Measurements from ENCODE around the gene MYH7. TPM values are rescaled to one million over a fixed set of nuclear protein-coding genes. Genes with fewer than 3 reads are reported as not detected.
"Not testable (repeated sequence)": the region's sequence is repeated elsewhere in the genome, so short reads cannot be mapped to it uniquely, and the experiment has no call there.

The MYH7 gene
- total RNA-seq, 2 experiments from 2014 or later, result 0.09 to 0.16 TPM

DNA sequence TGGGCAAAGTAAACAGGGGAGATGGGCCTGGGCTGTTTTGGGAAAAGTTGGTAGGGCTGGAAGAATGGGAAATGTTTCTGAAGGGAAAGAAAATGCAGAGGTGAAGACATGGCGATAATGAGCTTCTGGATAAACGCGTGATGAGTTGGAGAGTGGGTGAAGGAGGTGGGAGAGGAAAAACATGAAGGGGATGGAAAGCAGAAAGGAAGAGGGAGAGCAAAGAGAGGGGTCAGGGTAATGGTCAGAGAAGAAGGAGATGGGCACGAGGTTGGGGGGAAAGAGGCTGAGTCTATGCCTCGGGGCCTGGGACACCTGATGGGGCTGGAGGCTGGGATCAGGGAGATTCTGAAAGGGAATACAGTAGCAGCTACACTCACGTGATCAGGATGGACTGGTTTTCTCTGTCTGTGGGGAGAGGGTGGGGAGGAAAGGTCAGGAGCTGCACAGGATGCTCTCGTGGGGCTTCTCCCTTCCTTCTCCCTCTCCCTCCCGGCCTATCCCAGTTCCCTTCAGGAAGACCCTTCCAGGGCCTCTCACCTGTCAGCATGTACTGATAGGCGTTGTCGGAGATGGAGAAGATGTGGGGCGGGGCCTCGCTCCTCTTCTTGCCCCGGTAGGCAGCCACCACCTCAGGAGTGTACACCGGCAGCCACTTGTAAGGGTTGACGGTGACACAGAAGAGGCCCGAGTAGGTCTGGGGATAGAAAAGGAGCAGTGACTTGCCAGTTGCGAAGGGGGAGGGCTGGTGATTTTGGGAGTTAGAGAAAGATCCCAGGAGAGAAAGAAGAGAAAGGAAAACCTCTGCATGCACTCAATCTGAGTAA is 3.1 kb downstream of the MYH7 start:
- H3K36me3 Mint-ChIP-seq, result no peaks in the 10 kb centered on the region
- ATAC-seq, result no peak
- no peak overlapping the region for H3K27ac Mint-ChIP-seq
- CTCF ChIA-PET, result no interaction called here
- peaks cover 11% of the 10 kb centered on the region for H3K4me1 Mint-ChIP-seq
- H3K27me3 Mint-ChIP-seq, result no peaks in the 10 kb centered on the region
- no peak for DNase-seq
- no peak overlapping the region for H3K4me3 Mint-ChIP-seq
- no peaks in the 10 kb centered on the region for H3K9me3 Mint-ChIP-seq (ENCODE audit: low read depth)

DNA sequence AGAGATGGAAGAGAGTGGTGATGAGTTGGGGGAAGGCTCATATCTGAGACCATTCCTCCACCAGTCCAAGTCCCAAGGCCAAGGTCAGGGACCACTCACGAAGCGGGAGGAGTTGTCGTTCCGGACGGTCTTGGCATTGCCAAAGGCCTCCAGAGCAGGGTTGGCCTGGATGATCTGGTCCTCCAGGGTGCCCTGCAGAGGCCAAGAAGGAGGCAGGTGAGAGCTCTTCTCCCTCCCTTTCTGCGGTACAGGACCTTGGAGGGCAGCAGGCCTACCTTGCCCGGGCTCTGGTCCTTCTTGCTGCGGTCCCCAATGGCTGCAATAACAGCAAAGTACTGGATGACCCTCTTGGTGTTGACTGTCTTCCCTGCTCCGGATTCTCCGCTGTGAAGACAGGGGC is 4.0 kb downstream of the MYH7 start:
- ATAC-seq (no peak), DNase-seq (no peak)
- H3K27ac Mint-ChIP-seq, result no peak overlapping the region
- H3K4me1 Mint-ChIP-seq, result peaks cover 13% of the 10 kb centered on the region
- H3K4me3 Mint-ChIP-seq, result no peak overlapping the region
- CTCF ChIA-PET, result no interaction called here
- no peaks in the 10 kb centered on the region for H3K27me3 Mint-ChIP-seq
- no peaks in the 10 kb centered on the region for H3K9me3 Mint-ChIP-seq (ENCODE audit: low read depth)
- no peaks in the 10 kb centered on the region for H3K36me3 Mint-ChIP-seq

DNA sequence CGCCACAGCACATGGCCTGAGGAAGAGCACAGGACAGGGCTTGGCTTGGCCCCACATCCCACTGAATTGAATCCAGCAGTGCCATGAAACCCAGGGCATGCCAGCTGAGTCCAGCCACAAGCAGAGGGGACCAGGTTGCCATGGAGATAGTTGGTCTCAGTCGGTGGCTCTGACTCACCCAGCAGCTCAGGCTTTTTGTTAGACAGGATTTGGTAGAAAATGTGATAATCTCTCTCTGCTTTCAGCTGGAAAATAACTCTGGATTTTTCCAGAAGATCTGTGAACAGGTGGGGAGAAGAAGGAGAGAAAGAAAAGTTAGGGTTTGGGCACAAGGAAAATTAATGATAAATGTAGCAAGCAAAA is 4.8 kb downstream of the MYH7 start:
- Mint-ChIP-seq H3K36me3 (no peaks in the 10 kb centered on the region), H3K27ac (no peak overlapping the region), H3K9me3 (ENCODE audit: low read depth) (no peaks in the 10 kb centered on the region), H3K4me1 (peaks cover 16% of the 10 kb centered on the region), H3K27me3 (no peaks in the 10 kb centered on the region), H3K4me3 (no peak overlapping the region)
- DNase-seq (no peak), ATAC-seq (peak; percentile 49)
- CTCF ChIA-PET, result interaction anchor here (0.9 to 1.5 kb wide), 3 partner anchors 9 to 125 kb away, joined by 3 to 4 read pairs (median 3); no protein-coding TSS in a partner anchor

DNA sequence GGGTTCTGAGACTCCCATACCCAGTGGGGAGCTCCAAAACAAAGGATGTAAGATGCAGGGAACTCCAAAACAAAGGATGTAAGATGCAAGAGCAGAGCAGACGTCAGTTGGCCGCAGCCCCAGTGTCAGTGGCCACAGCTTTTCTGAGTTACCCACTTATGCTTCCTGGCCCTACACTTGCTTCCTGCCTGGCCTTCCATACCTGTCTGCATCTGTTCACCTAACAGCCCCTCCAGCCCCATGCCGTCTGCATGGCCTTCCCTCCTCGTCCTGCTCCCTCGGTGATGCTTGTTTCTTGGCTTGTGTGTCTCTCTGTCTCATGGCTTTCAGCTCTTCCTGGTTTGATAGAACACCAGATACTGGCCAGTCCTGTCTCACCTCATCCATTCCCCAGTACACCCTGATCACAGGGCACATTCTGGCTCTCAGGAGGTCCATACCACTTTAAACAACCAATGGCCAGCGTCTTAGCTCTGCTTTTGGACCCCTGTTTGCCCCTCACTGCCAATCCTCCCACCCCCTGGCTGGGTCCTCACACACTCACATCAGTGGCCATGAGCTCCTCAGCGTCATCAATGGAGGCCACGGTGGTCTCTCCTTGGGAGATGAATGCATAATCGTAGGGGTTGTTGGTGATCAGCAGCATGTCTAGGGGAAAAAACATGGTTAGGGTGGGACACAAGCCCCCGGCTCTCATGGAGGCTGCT is 5.3 kb downstream of the MYH7 start:
- Mint-ChIP-seq H3K4me3 (no peak overlapping the region), H3K9me3 (ENCODE audit: low read depth) (no peaks in the 10 kb centered on the region)

DNA sequence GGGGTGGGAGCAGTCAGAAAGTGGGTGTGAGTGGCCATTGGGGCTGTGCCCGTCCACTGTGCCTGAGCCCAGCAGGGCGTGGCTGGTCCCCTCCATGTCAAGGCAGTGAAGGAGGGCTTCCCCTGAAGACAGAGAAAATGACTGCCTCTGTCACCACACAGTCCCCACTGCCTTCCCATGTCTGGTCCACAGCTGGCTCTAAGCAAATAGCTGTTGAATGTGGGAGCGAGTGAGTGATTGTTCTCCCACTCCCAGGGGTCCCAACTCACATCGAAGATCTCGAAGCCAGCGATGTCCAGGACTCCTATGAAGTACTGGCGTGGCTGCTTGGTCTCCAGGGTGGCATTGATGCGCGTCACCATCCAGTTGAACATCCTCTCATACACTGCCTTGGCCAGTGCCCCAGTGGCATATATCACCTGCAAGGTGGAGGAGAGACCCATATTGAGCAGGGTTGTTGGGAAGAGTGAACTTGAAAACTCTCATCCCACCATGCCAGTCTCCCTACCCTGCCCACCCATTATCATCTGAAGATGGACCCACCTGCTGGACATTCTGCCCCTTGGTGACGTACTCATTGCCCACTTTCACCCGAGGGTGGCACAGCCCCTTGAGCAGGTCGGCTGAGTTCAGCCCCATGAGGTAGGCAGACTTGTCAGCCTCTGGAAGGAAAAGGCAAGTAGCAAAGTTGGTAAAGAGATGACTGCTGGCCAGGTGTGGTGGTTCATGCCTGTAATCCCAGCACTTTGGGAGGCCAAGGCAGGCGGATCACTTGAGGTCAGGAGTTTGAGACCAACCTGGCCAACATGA is 6.6 kb downstream of the MYH7 start:
- CTCF ChIA-PET, result interaction anchor here (1.5 kb wide), 1 partner anchor 126 kb away, joined by 3 read pairs; no protein-coding TSS in a partner anchor

More for the DNA sequence above, 5.3 kb downstream of the MYH7 start:
- CTCF ChIA-PET, result interaction anchor here (0.9 to 1.5 kb wide), 3 partner anchors 9 to 125 kb away, joined by 3 to 4 read pairs (median 3); no protein-coding TSS in a partner anchor
- no peaks in the 10 kb centered on the region for H3K27me3 Mint-ChIP-seq
- peaks cover 22% of the 10 kb centered on the region for H3K4me1 Mint-ChIP-seq
- H3K27ac Mint-ChIP-seq, result peak overlapping the region; percentile 13
- no peaks in the 10 kb centered on the region for H3K36me3 Mint-ChIP-seq
- DNase-seq, result no peak
- no peak for ATAC-seq

DNA sequence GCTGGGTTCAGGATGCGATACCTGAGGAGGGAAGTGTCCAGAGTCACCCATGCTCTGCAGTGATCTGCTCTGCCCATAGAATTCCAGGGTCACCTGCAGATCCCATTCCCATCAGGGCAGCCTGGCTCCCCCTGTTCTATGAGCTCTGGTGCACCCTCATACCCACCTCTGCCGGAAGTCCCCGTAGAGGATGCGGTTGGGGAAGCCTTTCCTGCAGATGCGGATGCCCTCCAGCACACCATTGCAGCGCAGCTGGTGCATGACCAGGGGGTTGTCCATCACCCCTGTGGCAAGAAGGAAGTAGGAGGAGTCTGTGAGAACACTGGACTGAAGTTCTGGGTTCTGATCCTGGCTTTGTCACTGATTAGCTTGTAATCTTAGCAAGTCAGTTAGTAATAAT is 9.7 kb downstream of the MYH7 start:
- H3K4me3 Mint-ChIP-seq; H3K36me3 Mint-ChIP-seq; H3K27ac Mint-ChIP-seq; CTCF ChIA-PET; H3K9me3 Mint-ChIP-seq (ENCODE audit: low read depth); H3K27me3 Mint-ChIP-seq; ATAC-seq: not testable (repeated sequence)
- peak; percentile 46 for DNase-seq
- H3K4me1 Mint-ChIP-seq, result peaks cover 38% of the 10 kb centered on the region

More for the DNA sequence above, 6.6 kb downstream of the MYH7 start:
- no peak overlapping the region for H3K4me3 Mint-ChIP-seq
- H3K27me3 Mint-ChIP-seq, result no peaks in the 10 kb centered on the region
- no peak overlapping the region for H3K27ac Mint-ChIP-seq
- ATAC-seq (no peak), DNase-seq (no peak)
- peaks cover 25% of the 10 kb centered on the region for H3K4me1 Mint-ChIP-seq
- H3K9me3 Mint-ChIP-seq (ENCODE audit: low read depth), result no peaks in the 10 kb centered on the region
- H3K36me3 Mint-ChIP-seq, result no peaks in the 10 kb centered on the region

DNA sequence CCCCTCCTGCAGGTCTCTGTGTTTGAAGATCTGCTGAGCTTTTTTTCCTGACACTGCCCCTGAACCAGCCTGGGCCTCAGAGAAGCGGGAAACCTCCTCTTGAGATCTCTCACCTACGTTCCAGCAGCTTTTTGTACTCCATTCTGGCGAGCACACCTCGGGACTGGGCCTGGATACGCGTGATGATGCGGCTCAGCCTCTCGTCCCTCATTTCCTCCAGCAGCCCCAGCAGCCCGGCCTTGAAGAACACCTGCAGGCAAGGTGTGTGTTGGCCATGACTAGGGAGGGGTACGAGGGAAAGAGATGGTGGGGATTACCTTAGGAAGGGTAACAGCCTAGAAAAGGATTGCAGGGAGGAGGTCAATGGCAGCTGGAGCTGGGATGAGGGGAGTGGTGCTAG is 10.3 kb downstream of the MYH7 start:
- Mint-ChIP-seq H3K27me3 (no peaks in the 10 kb centered on the region), H3K36me3 (no peaks in the 10 kb centered on the region), H3K4me3 (no peak overlapping the region), H3K9me3 (ENCODE audit: low read depth) (no peaks in the 10 kb centered on the region), H3K27ac (no peak overlapping the region), H3K4me1 (peaks cover 37% of the 10 kb centered on the region)
- CTCF ChIA-PET, result interaction anchor here (1.2 to 1.3 kb wide), 2 partner anchors 12 to 207 kb away, joined by 3 to 5 read pairs; no protein-coding TSS in a partner anchor
- no peak for DNase-seq
- ATAC-seq, result no peak

DNA sequence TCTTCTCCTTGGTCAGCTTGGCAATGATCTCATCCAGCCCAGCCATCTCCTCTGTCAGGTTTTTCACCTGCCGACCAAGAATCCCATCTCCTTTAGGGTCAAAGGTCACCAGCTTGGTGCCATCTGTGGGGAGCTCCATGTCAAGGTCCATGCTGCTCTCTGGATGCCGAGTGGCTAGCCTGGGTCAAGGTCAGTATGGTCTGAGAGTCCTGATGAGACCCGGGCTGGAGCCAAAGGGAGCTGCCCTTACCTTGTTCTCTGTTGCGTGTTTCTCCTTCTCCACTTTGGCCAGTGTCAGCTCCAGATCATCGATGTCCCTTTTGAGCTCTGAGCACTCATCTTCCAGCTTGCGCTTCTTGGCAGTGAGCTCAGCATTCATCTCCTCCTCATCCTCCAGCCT is 11.8 kb downstream of the MYH7 start:
- H3K27ac Mint-ChIP-seq, result no peak overlapping the region
- no peaks in the 10 kb centered on the region for H3K9me3 Mint-ChIP-seq (ENCODE audit: low read depth)
- H3K4me3 Mint-ChIP-seq, result no peak overlapping the region
- ATAC-seq (no peak), DNase-seq (no peak)
- H3K4me1 Mint-ChIP-seq, result peaks cover 36% of the 10 kb centered on the region
- CTCF ChIA-PET, result interaction anchor here (0.8 to 2.2 kb wide), 4 partner anchors 44 to 303 kb away, joined by 3 to 5 read pairs (median 4); no protein-coding TSS in a partner anchor
- no peaks in the 10 kb centered on the region for H3K36me3 Mint-ChIP-seq
- no peaks in the 10 kb centered on the region for H3K27me3 Mint-ChIP-seq

DNA sequence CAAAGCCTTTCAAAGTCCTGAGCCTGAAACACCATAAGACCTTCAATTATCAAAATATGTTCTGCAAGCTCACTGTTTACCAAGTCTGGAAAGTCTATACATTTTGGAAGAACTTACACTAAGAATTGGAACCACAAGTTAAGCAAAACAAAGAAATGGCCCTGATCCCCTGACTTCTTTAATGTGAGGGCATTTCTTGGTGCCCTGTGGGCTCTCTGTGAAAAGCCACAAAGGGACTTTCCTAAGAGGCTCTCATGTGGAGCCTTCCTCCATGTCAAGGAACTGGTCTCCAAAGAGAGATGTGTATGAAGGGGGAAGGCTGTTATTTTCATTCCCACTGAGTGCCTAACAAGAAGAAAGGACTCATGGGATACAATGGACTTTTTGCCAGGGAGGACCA is 13.9 kb downstream of the MYH7 start:
- CTCF ChIA-PET, result interaction anchor here (1.4 to 2.4 kb wide), 2 partner anchors 9 to 41 kb away, joined by 4 to 9 read pairs; no protein-coding TSS in a partner anchor
- H3K36me3 Mint-ChIP-seq, result no peaks in the 10 kb centered on the region
- ATAC-seq (peak; percentile 73), DNase-seq (peak; percentile 70)
- no peak overlapping the region for H3K4me3 Mint-ChIP-seq
- peaks cover 35% of the 10 kb centered on the region for H3K4me1 Mint-ChIP-seq
- no peaks in the 10 kb centered on the region for H3K9me3 Mint-ChIP-seq (ENCODE audit: low read depth)
- H3K27me3 Mint-ChIP-seq, result no peaks in the 10 kb centered on the region
- peak overlapping the region; percentile 69 for H3K27ac Mint-ChIP-seq

DNA sequence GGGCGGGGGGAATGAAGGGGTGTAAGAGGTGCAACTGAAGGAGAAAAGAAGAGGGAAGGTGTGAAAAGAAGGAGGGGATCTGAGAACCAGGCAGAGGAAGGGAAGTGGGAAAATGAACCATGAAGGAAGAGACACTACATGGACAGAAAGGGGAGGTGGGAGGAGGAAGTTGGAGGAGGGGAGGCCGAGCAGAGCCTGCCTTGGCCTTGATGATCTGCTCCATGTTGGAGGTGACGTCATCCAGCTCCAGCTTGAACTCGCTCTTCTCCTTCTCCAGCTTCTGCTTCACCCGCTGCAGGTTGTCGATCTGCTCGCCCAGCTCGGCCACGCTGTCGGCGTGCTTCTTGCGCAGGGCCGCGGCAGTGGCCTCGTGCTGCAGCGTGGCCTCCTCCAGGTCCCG is 15.8 kb downstream of the MYH7 start:
- not testable (repeated sequence) for H3K9me3 Mint-ChIP-seq (ENCODE audit: low read depth); H3K36me3 Mint-ChIP-seq; DNase-seq; H3K27ac Mint-ChIP-seq; H3K27me3 Mint-ChIP-seq; ATAC-seq; H3K4me3 Mint-ChIP-seq
- CTCF ChIA-PET, result interaction anchor here (2.4 kb wide), 1 partner anchor 40 kb away, joined by 9 read pairs; no protein-coding TSS in a partner anchor
- H3K4me1 Mint-ChIP-seq, result peaks cover 25% of the 10 kb centered on the region

DNA sequence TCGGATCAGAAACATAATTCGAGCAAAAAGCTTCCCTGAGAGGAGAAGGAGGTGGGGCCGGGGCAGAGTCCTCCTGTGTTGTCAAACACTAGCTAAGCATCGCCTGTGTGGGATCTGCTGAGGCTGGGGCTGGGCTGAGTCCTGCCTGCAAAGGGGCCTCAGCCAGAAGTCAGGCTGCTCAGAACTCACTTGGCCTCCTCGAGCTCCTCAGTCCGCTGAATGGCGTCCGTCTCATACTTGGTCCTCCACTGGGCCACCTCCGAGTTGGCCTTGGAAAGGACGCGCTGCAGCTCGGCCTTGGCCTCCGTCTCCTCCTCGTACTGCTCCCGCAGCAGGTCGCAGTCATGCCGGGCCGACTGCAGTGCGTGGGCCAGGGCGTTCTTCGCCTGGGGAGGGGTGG is 17.4 kb downstream of the MYH7 start:
- no peaks in the 10 kb centered on the region for H3K9me3 Mint-ChIP-seq (ENCODE audit: low read depth)
- no peak overlapping the region for H3K4me3 Mint-ChIP-seq
- H3K27ac Mint-ChIP-seq, result no peak overlapping the region
- no peak for ATAC-seq
- CTCF ChIA-PET, result interaction anchor here (1.1 kb wide), 1 partner anchor 38 kb away, joined by 3 read pairs; no protein-coding TSS in a partner anchor
- no peaks in the 10 kb centered on the region for H3K27me3 Mint-ChIP-seq
- no peaks in the 10 kb centered on the region for H3K36me3 Mint-ChIP-seq
- peaks cover 21% of the 10 kb centered on the region for H3K4me1 Mint-ChIP-seq
- no peak for DNase-seq

DNA sequence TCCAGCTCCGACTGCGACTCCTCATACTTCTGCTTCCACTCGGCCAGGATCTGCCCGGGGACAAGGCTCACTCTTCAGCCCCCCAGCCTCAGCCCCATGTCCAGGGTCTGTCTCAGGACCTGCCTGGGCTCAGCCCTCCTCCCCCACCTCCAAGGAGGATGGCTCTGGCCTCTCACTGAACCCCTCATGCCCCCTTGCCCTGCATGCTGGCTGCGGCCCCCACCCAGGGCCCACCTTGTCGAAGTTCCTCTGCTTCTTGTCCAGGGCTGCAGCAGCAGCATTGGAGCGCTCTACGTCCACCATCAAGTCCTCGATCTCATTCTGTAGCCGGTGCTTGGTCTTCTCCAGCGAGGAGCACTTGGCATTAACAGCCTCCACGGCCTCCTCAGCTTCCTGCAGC is 18.2 kb downstream of the MYH7 start:
- H3K4me1 Mint-ChIP-seq, result peaks cover 21% of the 10 kb centered on the region
- H3K9me3 Mint-ChIP-seq (ENCODE audit: low read depth); ATAC-seq; H3K27ac Mint-ChIP-seq; H3K4me3 Mint-ChIP-seq; DNase-seq; H3K27me3 Mint-ChIP-seq; H3K36me3 Mint-ChIP-seq: not testable (repeated sequence)
- CTCF ChIA-PET, result interaction anchor here (1.1 kb wide), 1 partner anchor 37 kb away, joined by 3 read pairs; no protein-coding TSS in a partner anchor

DNA sequence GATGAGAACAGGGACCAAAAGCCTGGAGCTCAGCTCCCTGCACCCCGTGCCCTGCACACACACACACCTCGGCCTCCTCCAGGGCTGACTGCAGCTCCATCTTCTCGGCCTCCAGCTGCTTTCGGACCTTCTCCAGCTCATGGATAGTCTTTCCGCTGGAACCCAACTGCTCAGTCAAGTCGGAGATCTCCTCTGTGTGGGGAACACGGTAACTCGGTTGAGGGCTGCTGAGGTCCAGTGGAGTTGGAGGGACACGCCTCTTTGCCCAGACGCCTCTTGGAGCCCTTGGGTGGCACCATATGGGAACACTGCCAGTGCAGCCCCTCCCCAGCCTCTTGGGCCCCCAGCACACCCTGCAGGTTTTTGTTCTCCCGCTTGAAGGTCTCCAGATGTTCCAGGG is 18.7 kb downstream of the MYH7 start:
- CTCF ChIA-PET, result no interaction called here
- no peaks in the 10 kb centered on the region for H3K36me3 Mint-ChIP-seq
- H3K27me3 Mint-ChIP-seq, result no peaks in the 10 kb centered on the region
- ATAC-seq, result no peak
- peaks cover 16% of the 10 kb centered on the region for H3K4me1 Mint-ChIP-seq
- H3K4me3 Mint-ChIP-seq, result no peak overlapping the region
- H3K9me3 Mint-ChIP-seq (ENCODE audit: low read depth), result no peaks in the 10 kb centered on the region
- DNase-seq, result no peak
- no peak overlapping the region for H3K27ac Mint-ChIP-seq
